K562 (cell line): Measurements from ENCODE around the gene SLC5A10. TPM values are rescaled to one million over a fixed set of nuclear protein-coding genes. Genes with fewer than 3 reads are reported as not detected.

Experiments used
- ATAC-seq: fragments of 200-7000 bp; cut with Tn5 transposase; 3 replicates; pipeline ENCODE4 v1.9.1; 2020; ENCODE audit warnings: moderate library complexity
- BruUV-seq: library from RNA; stranded (reverse); fragments of 400-500 nt; replicated peaks from 2 replicates; lab custom pipeline; 2021; lab: Mats Ljungman, UMichigan
- CTCF ChIA-PET: fragments of 300-600 bp; formaldehyde crosslinking; extraction: SDS; loops from one replicate; lab custom pipeline; 2021; ENCODE audit warnings: low intra/inter-chr PET ratio; lab: Yijun Ruan, JAX
- POLR2A ChIA-PET: fragments of 300-600, 350-650 bp; sonication (Branson Sonifier 250); formaldehyde crosslinking; extraction: SDS; loops from one replicate; lab custom pipeline; 2021; ENCODE audit warnings: antibody characterized with exemption, inconsistent platforms; lab: Yijun Ruan, JAX
- DNase-seq, 4 experiments: peaks; one replicate each; pipeline versions ENCODE4 v3.0.0 to v3.0.0-alpha.2; 2011 to 2018; ENCODE audit warnings: low spot score in 3 of 4, mixed read lengths in 3 of 4; ENCODE audit errors: extremely low read depth in 1 of 4
- FAIRE-seq: peaks from 2 replicates; lab custom pipeline; 2011; peaks lifted over from hg19 to GRCh38; lab: Jason Lieb, UNC
- H2AFZ ChIP-seq: 2 replicates; pipeline ENCODE4 v1.6.0; 2011; ENCODE audit warnings: low read depth, low read length, control low read depth, inconsistent platforms
- H3K27ac ChIP-seq: fragments of 200-600 bp; 3 replicates; pipeline ENCODE4 v1.8.0; 2011; ENCODE audit warnings: low read depth, mild to moderate bottlenecking, control low read depth, inconsistent platforms, low read length, moderate library complexity, mixed read lengths; ENCODE audit errors: extremely low read depth
- H3K27me3 ChIP-seq, 2 experiments: fragments of 300-600 bp in 1 of 2; 2 replicates in 1 of 2; 3 replicates in 1 of 2; pipeline versions ENCODE4 v1.6.0 to v1.8.0; 2011; ENCODE audit warnings: inconsistent platforms in 2 of 2, low read length in 2 of 2, mild to moderate bottlenecking in 1 of 2, mixed read lengths in 1 of 2, moderate library complexity in 1 of 2; ENCODE audit not compliant: control insufficient read depth in 2 of 2, insufficient read depth in 2 of 2
- H3K36me3 ChIP-seq: fragments of 300-600 bp; 3 replicates; pipeline ENCODE4 v1.8.0; 2011; ENCODE audit warnings: mild to moderate bottlenecking, low read length, inconsistent platforms; ENCODE audit not compliant: control insufficient read depth, insufficient read depth
- H3K4me1 ChIP-seq, 2 experiments: fragments of 200-600 bp in 1 of 2; replicated peaks in 1 of 2; 2 replicates in 1 of 2; 3 replicates in 1 of 2; pipeline versions ENCODE4 v1.5.1 to v1.8.0; 2011; ENCODE audit warnings: inconsistent platforms in 2 of 2, low read length in 2 of 2, mild to moderate bottlenecking in 1 of 2, mixed read lengths in 1 of 2, moderate library complexity in 1 of 2; ENCODE audit not compliant: control insufficient read depth in 2 of 2, insufficient read depth in 2 of 2
- H3K4me2 ChIP-seq: 2 replicates; pipeline ENCODE4 v1.6.1; 2011; ENCODE audit warnings: low read length, control low read depth, inconsistent platforms, mixed read lengths; ENCODE audit not compliant: insufficient read depth
- H3K4me3 ChIP-seq: fragments of 200-600 bp; sonication (generic), shearing (Covaris generic); 2 replicates; pipeline ENCODE4 v1.5.1; 2016; ENCODE audit warnings: control low read depth, inconsistent platforms
- H3K79me2 ChIP-seq: fragments of 200-600 bp; 3 replicates; pipeline ENCODE4 v1.8.0; 2011; ENCODE audit warnings: low read length, inconsistent platforms; ENCODE audit not compliant: control insufficient read depth, insufficient read depth
- H3K9ac ChIP-seq, 2 experiments: 2 replicates each; pipeline versions ENCODE4 v1.6.0 to v1.6.1; 2011; ENCODE audit warnings: low read depth in 2 of 2, low read length in 2 of 2, control low read depth in 1 of 2, inconsistent platforms in 1 of 2, mild to moderate bottlenecking in 1 of 2, mixed read lengths in 1 of 2; ENCODE audit not compliant: insufficient read depth in 1 of 2
- H3K9me1 ChIP-seq: one replicate; pipeline ENCODE4 v1.6.0; 2011; ENCODE audit warnings: inconsistent platforms, mild to moderate bottlenecking, low read length, moderate library complexity; ENCODE audit not compliant: control insufficient read depth, insufficient read depth
- H3K9me3 ChIP-seq: replicated peaks from 2 replicates; pipeline ENCODE4 v1.5.1; 2011; ENCODE audit warnings: low read depth, low read length, inconsistent platforms; ENCODE audit not compliant: control insufficient read depth, insufficient read depth
- H4K20me1 ChIP-seq: replicated peaks from 2 replicates; pipeline ENCODE4 v1.6.1; 2011; ENCODE audit warnings: low read length, inconsistent platforms, mixed read lengths; ENCODE audit not compliant: control insufficient read depth, insufficient read depth
- CAMTA2 ChIP-seq: fragments of 250-450 bp; sonication (Bioruptor Pico); conservative IDR thresholded peaks from 2 replicates; pipeline ENCODE4 v1.5.1; 2022
- KHSRP ChIP-seq: fragments of 450-650 bp; IDR thresholded peaks from 2 replicates; pipeline ENCODE4 v1.6.1; 2017
- MEIS2 ChIP-seq: fragments of 450-650 bp; IDR thresholded peaks from 2 replicates; pipeline ENCODE4 v1.6.1; 2014; ENCODE audit warnings: mild to moderate bottlenecking; ENCODE audit not compliant: partially characterized antibody
- NFRKB ChIP-seq: fragments of 450-650 bp; IDR thresholded peaks from 2 replicates; pipeline ENCODE4 v1.6.1; 2016; ENCODE audit warnings: low read depth
- SPI1 ChIP-seq: IDR thresholded peaks from 2 replicates; pipeline ENCODE4 v1.6.1; 2011; ENCODE audit warnings: low read depth, low read length, control low read depth, borderline replicate concordance
- TOE1 ChIP-seq, 2 experiments: fragments of 450-650 bp in 1 of 2; sonication (generic) in 1 of 2; formaldehyde crosslinking in 1 of 2; IDR thresholded peaks; 2 replicates each; pipeline versions ENCODE4 v1.7.1 to v1.8.0; 2016 to 2022; ENCODE audit warnings: borderline replicate concordance in 2 of 2, mild to moderate bottlenecking in 2 of 2, antibody characterized with exemption in 1 of 2, inconsistent platforms in 1 of 2, low read depth in 1 of 2, missing genetic modification reagents in 1 of 2, moderate library complexity in 1 of 2
- WGBS: fragments of 100-300 bp; shearing (Covaris generic); methylation state at CpG from one replicate; pipeline ENCODE4 v1.1.6; 2016; ENCODE audit warnings: low coverage, mixed read lengths; ENCODE audit not compliant: insufficient coverage; ENCODE audit errors: missing lambda C conversion rate; 5-methylcytosine and 5-hydroxymethylcytosine counted together
- in situ Hi-C: fragments of 300-500 bp; cut with MboI; formaldehyde crosslinking; loops from 4 replicates; pipeline ENCODE4 v1.15.0; 2018; ENCODE audit warnings: inconsistent platforms, mixed read lengths
- intact Hi-C: fragments of 100-400 bp; cut with micrococcal nuclease; formaldehyde crosslinking; loops from 2 replicates; pipeline ENCODE4 v1.14.2; 2022
- polyA plus RNA-seq, 8 experiments: library from polyadenylated mRNA; depleted of rRNA in 4 of 8; stranded (reverse) in 5 of 8; unstranded in 3 of 8; fragments of >200 nt; fragmentation: Nextera tagmentation in 2 of 8; fragmentation: Illumina TruSeq in 1 of 8; extraction: Ambion mirVana in 2 of 8; extraction: Trizol in 1 of 8; gene quantifications; 2 replicates each; pipeline versions ENCODE4 v1.2.1 to v1.2.3, GENCODE V29; 2011 to 2014; ENCODE audit warnings: inconsistent platforms in 1 of 8, missing spikeins in 1 of 8
- total RNA-seq, 7 experiments: library from RNA; depleted of rRNA in 6 of 7; stranded (reverse); fragments of >200 nt in 6 of 7; fragmentation: Illumina TruSeq in 2 of 7; extraction: Trizol in 2 of 7; gene quantifications; 2 replicates each; pipeline versions ENCODE4 v1.2.1 to v1.2.3, GENCODE V29; 2011 to 2021; ENCODE audit warnings: low replicate concordance in 1 of 7
- TF ChIP-seq, protein P1 (sequence below), 2 experiments: IDR thresholded peaks in 1 of 2; conservative IDR thresholded peaks in 1 of 2; 2 replicates each; pipeline ENCODE4 v1.6.1; 2016; ENCODE audit warnings: low read depth in 2 of 2, mild to moderate bottlenecking in 1 of 2, missing compliant biosample characterization in 1 of 2, missing genetic modification characterization in 1 of 2, moderate library complexity in 1 of 2
- TF ChIP-seq, protein P2 (sequence below): fragments of 450-650 bp; IDR thresholded peaks from 2 replicates; pipeline ENCODE4 v1.6.1; 2016

The SLC5A10 gene
- total and polyA plus RNA-seq, 9 of the 15 experiments (the other 6 are each of a cell fraction or from before 2014, with no cell fraction given): 0.03 to 0.09 (median 0.03) TPM; not detected in 5

DNA sequence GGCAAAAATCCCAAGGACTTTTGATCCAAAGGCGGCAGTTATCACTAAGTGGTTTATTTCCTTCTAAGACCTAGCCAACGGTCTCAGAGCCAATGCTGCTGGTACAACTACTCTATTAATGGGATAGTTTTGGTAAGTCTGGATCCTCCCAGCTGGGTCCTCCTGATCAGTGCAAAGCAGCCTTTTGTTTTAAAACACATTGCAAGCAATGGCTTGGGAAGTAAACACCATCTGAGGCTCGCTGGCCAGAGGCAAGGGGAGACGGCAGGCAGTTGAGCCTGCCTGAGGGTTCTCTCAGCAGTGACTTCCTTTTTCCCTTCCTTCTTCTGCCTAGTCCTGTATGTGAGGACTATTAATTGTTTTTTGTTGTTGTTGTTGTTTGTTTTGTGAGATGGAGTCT is 1.6 kb upstream of the SLC5A10 start:
- intact Hi-C loops: loop anchor here (10.0 kb wide), 1 partner anchor 136 kb away; no protein-coding TSS in a partner anchor
- POLR2A ChIA-PET: interaction anchor here (1.5 kb wide), 1 partner anchor 19 kb away, joined by 3 read pairs; no protein-coding TSS in a partner anchor
- BruUV-seq: no TSS peak

DNA sequence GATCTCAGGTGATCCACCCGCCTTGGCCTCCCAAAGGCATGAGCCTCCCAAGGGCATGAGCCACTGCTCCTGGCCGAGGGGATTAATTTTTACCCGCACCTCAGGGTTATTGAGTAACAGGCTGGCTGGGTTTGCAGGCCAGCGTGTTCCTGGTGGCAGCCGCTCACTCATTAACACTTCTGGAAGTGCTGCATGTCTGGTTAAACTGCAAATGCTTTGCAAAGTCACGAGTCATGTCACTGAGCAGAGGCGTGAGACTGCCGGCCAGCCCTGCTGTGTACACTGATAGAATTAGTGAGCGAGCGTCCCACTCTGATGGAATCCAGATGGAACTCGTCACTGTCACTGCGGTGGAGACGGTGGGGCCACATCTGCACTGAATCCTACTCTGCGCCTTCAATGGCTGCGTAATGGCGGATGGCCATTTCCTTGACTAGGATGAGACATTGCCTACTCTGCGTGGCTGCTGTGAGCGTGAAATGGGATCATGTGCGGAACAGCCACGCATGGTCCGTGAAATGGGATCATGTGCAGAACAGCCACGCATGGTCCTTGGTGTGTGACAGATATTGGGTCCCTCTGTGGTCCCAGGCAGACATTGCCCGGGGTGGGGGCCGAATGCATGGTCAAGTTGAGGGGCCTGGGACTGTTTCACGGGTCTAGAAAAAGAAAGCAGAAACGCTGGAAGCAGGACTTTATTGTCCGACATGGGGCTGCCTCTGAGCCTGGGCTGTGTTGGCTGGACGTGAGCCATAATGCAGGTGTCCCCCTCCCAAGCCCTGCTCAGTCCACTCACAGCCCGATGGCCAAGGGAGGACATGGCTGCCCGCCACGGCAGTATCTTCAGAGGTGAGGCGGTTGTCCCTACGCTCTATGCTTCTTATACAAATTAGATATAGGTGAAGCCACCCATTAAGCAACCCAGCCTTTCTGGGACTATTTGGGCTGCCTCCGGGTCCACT is 740 bp upstream of the SLC5A10 start:
- Histone ChIP-seq H3K4me1 (peaks cover 2 to 12% of the 10 kb centered on the region in 2 experiments; a peak in 3 of 5 replicates), H3K9me1 (no peaks in the 10 kb centered on the region), H3K27ac (no peak overlapping the region), H3K79me2 (no peaks in the 10 kb centered on the region), H3K4me2 (no peak overlapping the region; the same call in 1 of the 2 replicates), H3K4me3 (no peak overlapping the region), H3K9ac (peak overlapping the region in 1 of 2 experiments; percentile 45; a peak in 1 of 4 replicates), H3K9me3 (no peaks in the 10 kb centered on the region), H3K27me3 (peaks cover 6 to 28% of the 10 kb centered on the region in 2 experiments; a peak in 4 of 5 replicates), H3K36me3 (no peaks in the 10 kb centered on the region), H4K20me1 (no peaks in the 10 kb centered on the region), H2AFZ (peak overlapping the region; percentile 51; the same call in 1 of the 2 replicates)
- DNase-seq (peak in 1 of 4 experiments; percentile 34), FAIRE-seq (no peak), ATAC-seq (peak; percentile 63; the same call in 2 of the 3 replicates)
- POLR2A ChIA-PET: no interaction called here
- in situ Hi-C loops (loop anchor here (10.0 kb wide), 1 partner anchor 194 kb away; no protein-coding TSS in a partner anchor), intact Hi-C loops (loop anchor here (10.0 kb wide), 1 partner anchor 136 kb away; no protein-coding TSS in a partner anchor)
- no TSS peak for BruUV-seq
- CTCF ChIA-PET: no interaction called here
- 31% methylated on average over 33 of the region's 34 CpGs for WGBS
- TF ChIP-seq NFRKB (no peak), MEIS2 (peak; percentile 38), TOE1 (IDR thresholded peaks at IDR 0.05; ENCODE audit: borderline replicate concordance) (no peak), TOE1 (CRISPR knock-in tag; IDR thresholded peaks at IDR 0.05; ENCODE audit: borderline replicate concordance, low read depth) (no peak), CAMTA2 (CRISPR knock-in tag) (no peak)
- TF ChIP-seq, protein P1, sequence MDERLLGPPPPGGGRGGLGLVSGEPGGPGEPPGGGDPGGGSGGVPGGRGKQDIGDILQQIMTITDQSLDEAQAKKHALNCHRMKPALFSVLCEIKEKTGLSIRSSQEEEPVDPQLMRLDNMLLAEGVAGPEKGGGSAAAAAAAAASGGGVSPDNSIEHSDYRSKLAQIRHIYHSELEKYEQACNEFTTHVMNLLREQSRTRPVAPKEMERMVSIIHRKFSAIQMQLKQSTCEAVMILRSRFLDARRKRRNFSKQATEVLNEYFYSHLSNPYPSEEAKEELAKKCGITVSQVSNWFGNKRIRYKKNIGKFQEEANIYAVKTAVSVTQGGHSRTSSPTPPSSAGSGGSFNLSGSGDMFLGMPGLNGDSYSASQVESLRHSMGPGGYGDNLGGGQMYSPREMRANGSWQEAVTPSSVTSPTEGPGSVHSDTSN (CRISPR knock-in tag; IDR thresholded peaks at IDR 0.05; ENCODE audit: low read depth): no peak
- TF ChIP-seq, protein P1 (tag; conservative IDR thresholded peaks at IDR 0.05; ENCODE audit: low read depth): 0 out of 2 replicates have a peak, but pooled peaks have one; percentile 11
- TF ChIP-seq, protein P2, sequence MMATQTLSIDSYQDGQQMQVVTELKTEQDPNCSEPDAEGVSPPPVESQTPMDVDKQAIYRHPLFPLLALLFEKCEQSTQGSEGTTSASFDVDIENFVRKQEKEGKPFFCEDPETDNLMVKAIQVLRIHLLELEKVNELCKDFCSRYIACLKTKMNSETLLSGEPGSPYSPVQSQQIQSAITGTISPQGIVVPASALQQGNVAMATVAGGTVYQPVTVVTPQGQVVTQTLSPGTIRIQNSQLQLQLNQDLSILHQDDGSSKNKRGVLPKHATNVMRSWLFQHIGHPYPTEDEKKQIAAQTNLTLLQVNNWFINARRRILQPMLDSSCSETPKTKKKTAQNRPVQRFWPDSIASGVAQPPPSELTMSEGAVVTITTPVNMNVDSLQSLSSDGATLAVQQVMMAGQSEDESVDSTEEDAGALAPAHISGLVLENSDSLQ: peak; percentile 29; the same call in 1 of the 2 replicates

More for the DNA sequence above, 1.6 kb upstream of the SLC5A10 start:
- in situ Hi-C loops: loop anchor here (10.0 kb wide), 1 partner anchor 194 kb away; no protein-coding TSS in a partner anchor
- no peaks in the 10 kb centered on the region for H4K20me1 ChIP-seq
- TF ChIP-seq KHSRP (no peak), SPI1 (peak; percentile 13; the same call in 1 of the 2 replicates)
- peaks cover 2 to 12% of the 10 kb centered on the region in 2 experiments; a peak in 3 of 5 replicates for H3K4me1 ChIP-seq
- DNase-seq (no peak), ATAC-seq (no peak), FAIRE-seq (no peak)
- H3K27me3 ChIP-seq: peaks cover 10 to 35% of the 10 kb centered on the region in 2 experiments; a peak in 4 of 5 replicates
- CTCF ChIA-PET: no interaction called here
- H3K4me2 ChIP-seq: no peak overlapping the region
- no peak overlapping the region for H3K27ac ChIP-seq
- H3K36me3 ChIP-seq: no peaks in the 10 kb centered on the region
- 31% methylated on average over 4 of the region's 4 CpGs for whole genome bisulfite sequencing
- no peaks in the 10 kb centered on the region for H3K9me3 ChIP-seq
- H2AFZ ChIP-seq: no peak overlapping the region
- no peaks in the 10 kb centered on the region for H3K79me2 ChIP-seq
- no peak overlapping the region for H3K9ac ChIP-seq
- H3K9me1 ChIP-seq: no peaks in the 10 kb centered on the region
- H3K4me3 ChIP-seq: no peak overlapping the region
